HG03064 (cell line): ENCODE data around the gene ZNF845.
"Not testable (repeated sequence)": the region's sequence is repeated elsewhere in the genome, so short reads cannot be mapped to it uniquely, and the experiment has no call there.

Source experiments
- ATAC-seq: cut with Tn5 transposase; IDR thresholded peaks from one replicate; pipeline ENCODE4 v1.9.1; 2021; ENCODE audit warnings: low read depth; ENCODE audit not compliant: unreplicated experiment

Gene ZNF845

DNA sequence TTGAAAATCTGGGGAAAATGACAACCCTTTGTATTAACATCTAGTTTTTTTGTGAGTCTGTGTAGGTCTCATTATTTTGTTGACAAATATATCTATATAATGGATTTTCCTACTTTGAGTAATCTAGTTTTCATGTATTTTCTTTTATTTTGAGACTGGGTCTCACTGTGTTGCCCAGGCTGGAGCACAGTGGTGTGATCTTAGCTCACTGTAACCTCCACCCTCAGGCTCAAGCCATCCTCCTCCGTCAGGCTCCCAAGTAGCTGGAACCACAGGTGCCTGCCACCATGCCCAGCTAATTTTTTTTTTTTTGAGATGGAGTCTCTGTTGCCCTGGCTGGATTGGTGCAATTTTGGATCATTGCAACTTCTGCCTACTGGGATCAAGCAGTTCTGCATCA is 41.2 kb downstream of the ZNF845 start:
- ATAC-seq: no peak

DNA sequence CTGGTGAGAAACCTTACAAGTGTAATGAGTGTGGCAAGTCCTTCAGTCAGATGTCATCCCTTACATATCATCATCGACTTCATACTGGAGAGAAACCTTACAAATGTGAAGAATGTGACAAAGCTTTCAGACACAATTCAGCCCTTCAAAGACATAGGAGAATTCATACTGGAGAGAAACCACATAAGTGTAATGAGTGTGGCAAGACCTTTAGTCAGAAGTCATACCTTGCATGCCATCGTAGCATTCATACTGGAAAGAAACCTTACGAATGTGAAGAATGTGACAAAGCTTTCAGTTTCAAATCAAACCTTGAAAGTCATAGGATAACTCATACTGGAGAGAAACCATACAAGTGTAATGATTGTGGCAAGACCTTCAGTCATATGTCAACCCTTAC is 47.8 kb downstream of the ZNF845 start:
- no peak for ATAC-seq

DNA sequence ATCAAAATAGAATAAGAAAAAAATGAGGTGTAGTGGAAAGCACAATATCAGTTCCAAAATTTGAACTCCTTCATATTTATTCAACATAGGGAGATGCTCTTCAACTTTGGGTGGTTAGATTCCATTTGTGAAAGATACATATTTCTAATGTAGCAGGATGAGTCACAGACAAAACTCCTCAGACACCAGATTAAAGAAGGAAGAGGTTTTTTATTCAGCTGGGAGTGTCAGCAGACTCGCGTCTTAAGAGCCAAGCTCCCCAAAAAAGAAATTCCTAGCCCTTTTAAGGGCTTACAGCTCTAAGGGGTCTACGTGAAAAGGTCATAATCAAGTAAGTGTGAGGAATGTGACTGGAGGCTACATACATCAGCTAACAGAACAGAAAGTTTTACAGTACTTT is 54.6 kb downstream of the ZNF845 start:
- ATAC-seq: no peak

DNA sequence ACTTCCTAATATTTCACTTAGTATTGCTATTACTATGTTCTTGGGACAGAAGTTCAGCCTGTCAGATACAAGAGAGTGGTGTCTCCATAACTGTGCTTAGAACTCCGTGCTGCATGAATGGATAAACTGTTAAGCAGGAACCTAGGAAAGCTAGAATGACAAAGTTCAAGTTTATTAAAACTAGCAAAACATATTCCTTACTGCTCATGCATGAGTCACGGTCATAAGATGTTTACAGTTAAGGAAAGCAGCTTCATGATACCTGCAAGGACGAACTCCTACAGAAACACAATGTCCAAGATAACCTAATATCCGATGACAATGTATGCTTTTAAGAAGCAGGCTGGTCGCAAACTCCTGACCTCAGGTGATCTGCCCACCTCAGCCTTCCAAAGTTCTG is 55.4 kb downstream of the ZNF845 start:
- no peak for ATAC-seq

DNA sequence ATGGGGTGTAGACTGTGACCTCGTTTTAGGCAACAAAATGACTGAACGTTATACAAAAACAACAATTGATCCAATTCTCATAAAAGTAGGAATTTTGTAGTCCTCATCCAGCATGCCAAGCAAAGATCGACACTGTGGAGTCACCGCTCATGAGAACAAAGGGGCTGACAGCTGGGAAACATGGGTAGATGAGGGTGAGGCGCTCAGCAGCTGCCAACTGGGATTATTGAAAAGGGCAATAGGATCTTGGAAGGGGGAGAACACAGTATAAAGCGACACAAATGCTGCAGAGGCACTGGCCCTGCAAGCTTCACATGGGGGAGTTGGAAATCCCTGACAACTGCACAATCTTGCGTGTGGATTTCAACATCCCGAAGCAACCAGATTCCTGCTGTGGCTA is 56.0 kb downstream of the ZNF845 start:
- ATAC-seq: no peak

DNA sequence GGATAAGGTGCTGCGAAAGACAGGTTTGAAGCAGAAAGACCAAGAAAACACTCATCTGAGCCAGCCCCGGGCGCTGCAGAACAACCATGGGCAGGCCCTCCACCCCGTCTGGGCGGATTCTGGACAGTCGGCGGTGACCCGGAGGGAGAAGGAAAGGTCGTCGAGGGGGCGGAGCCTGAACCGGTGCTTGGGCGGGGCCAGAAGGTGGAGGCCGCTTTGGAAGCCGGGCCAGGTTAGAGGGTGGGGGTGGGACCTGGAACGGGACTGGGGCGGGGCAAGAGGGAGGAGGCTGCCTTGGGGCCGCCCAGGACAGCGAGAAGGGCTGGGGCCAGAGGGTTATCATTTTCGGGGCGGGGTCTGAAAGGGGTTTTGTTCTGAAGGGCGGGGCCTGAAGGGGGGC is 56.4 kb downstream of the ZNF845 start:
- ATAC-seq: no peak

DNA sequence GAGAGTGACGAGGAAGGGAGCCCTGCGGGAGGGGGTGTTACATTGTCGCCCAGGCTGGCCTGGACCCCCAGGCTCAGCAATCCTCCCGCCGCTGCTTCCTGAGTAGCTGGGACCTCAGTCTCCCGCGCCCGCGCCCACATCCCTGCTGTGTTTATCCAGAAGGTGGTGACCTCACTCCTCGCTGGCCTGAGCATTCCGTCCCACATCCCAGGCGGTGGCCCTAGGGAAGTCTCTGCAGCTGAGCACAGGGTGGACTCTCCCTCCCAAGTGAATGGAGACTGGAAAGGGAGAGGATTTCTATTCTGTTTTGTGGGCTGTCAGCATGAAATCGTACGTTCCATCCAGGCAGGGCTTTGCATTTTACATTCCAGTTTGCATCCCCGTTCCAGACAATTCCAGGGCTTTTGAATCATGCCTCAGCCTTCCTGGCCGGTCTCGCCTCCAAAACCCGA is 61.0 kb downstream of the ZNF845 start:
- no peak for ATAC-seq

DNA sequence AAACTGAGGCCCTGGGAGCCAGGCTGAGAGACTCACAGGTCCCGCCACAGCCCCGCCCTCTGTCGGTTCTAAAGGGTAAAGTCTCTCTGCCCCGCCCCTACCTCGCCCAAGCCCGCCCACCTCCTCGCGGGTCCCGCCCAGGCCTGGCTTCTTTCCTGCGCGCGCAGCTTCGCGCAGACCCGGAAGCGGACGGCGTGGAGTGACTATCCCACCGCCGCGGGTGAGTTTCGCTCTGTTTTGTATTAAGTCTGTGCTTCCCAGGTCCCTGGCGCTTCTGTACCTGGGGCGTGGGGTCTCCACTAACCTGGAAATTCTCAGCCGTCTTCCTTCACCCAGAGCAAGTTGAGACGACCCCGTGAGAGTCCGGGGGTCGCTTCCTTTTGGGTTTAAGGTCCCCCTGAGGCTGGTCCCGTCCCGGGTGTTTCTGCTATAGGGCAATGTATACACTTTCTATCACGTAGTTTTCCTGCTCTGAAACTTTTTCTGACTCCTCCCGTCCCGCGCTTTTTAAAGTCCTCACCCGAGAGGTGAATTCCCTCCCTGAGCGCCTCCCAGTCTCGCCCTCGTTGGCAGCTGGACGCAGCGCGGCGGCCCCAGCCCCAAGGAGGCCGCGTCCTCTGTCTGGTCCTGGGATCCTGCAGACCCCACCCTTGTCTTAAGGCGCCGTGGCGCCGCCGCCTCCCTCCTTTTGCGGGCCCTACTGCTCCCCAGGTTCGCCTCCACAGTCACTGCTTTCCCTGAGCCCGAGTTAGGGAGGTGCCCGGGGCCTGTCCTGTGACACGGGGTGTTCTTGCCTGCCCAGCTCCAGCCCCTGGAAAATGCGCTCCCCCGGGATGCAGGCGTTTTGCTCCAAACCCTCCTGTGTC is 61.7 kb downstream of the ZNF845 start, which contains the start of gene ZNF765:
Gene ZNF765 (plus strand): TSS at position 176 of the 866 bp plus-strand sequence. CDS start 2,867 bp downstream, outside the sequence.
- ATAC-seq: peak; percentile 70

DNA sequence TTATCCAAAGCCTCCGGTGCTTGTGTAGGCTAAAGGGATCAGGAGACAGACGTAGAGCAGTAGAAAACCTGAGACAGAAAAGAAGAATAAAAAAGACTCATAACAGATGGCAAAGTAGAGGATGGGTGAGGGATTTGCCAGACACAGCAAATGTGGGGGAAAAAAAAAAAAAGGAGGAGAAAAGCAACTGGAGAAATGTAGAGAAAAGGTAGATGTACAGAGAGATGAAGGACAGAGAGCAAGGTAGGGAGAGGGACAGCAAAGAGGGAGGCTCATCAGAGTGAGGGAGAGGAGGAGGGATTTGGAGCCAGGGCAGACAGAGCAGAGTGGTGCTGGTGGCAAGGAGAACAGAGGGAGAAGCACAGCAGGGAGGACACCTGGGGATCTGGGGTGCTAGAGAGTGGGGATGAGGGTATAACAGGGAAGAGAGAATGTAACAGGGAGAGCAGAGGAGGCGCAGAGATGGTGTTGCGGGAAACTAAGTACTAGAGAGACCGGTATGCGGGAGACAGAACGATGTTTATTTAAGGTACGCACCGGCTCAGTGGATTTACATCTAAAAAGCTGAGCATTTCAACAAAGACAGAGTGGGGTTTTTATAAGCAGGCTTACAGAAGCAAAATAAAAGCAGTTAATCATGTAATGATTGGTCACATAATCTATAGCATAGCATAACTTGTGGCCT is 62.4 kb downstream of the ZNF845 start:
- not testable (repeated sequence) for ATAC-seq

DNA sequence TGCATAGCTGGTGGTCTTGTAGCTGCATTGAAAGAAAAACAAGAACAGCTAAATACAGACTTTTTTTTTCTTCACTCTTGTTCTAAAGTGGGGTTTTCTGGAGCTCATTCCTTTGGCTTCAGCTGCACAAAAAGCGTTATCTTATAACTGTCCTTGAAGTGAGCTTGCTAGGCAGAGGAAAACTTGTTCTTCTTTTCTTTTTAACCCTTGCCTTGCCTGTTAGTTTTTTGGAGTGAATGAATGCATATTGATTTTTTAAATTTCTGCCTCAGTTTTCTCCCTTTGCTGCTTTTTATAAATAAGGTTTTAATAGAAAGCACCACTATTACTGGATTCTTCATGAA is 62.9 kb downstream of the ZNF845 start:
- ATAC-seq: no peak

DNA sequence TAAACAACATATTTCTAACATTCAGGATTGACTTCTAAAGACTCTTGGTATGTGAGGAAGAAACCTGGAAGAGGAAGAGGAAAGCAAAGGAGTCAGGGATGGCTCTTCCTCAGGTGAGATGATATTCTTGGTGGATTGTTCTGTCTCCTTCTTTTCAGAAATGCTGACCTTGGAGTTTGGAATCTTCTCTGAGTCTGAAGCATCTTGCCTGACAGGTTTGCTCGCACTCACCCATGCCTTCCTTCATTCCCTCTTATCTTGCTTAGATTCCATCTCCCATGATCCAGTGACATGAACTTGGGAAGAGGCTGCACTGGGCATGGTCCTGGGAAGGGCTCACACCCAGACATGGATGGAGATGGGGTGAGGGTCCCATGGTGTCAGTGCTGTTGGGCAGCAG is 64.4 kb downstream of the ZNF845 start:
- not testable (repeated sequence) for ATAC-seq
